NK-92 (cell line): ENCODE measurements around the gene LRG1.
"Not testable (repeated sequence)": the region's sequence is repeated elsewhere in the genome, so short reads cannot be mapped to it uniquely, and the experiment has no call there.

Experiments
- DNase-seq: peaks from one replicate; lab custom pipeline; 2025; ENCODE audit not compliant: unreplicated experiment; lab: John Stamatoyannopoulos, UW

The LRG1 gene

GRCh38 chr19:4553092-4553695 is 13.4 kb upstream of the LRG1 start:
- DNase-seq = no peak

- no peak for DNase-seq
These were observed 12.6 kb upstream of the LRG1 start for GRCh38 chr19:4552525-4552819.

- DNase-seq = no peak
These were observed 10.7 kb upstream of the LRG1 start for GRCh38 chr19:4550479-4551050.

- DNase-seq = no peak
These were observed 10.2 kb upstream of the LRG1 start for GRCh38 chr19:4550018-4550417.

- no peak for DNase-seq
These were observed 8.4 kb upstream of the LRG1 start for GRCh38 chr19:4548238-4548584.

- DNase-seq = no peak
These were observed 7.7 kb upstream of the LRG1 start for GRCh38 chr19:4547303-4548237.

- no peak for DNase-seq
These were observed 4.2 kb upstream of the LRG1 start for GRCh38 chr19:4543842-4544647.

GRCh38 chr19:4542896-4543841 is 3.3 kb upstream of the LRG1 start:
- DNase-seq = no peak

GRCh38 chr19:4541806-4542145 is 1.9 kb upstream of the LRG1 start:
- not testable (repeated sequence) for DNase-seq

GRCh38 chr19:4541114-4541805 is 1.4 kb upstream of the LRG1 start:
- no peak for DNase-seq

GRCh38 chr19:4539169-4539692 is 605 bp downstream of the LRG1 start:
- no peak for DNase-seq

GRCh38 chr19:4538601-4538954 is 1.3 kb downstream of the LRG1 start:
- DNase-seq = no peak

- no peak for DNase-seq
These were observed 1.8 kb downstream of the LRG1 start for GRCh38 chr19:4537953-4538600.

- no peak for DNase-seq
These were observed 3.0 kb downstream of the LRG1 start for GRCh38 chr19:4536798-4537197.

GRCh38 chr19:4534836-4535658 is 4.8 kb downstream of the LRG1 start, which contains the start of gene PLIN5:
Gene PLIN5, minus strand, starts transcription at chr19:4535224. Its CDS starts 1,150 bp downstream, at chr19:4534074.
- DNase-seq = no peak

- no peak for DNase-seq
These were observed 5.9 kb downstream of the LRG1 start for GRCh38 chr19:4533835-4534424.

- DNase-seq = no peak
These were observed 6.5 kb downstream of the LRG1 start for GRCh38 chr19:4533334-4533733.

- DNase-seq = no peak
These were observed 8.2 kb downstream of the LRG1 start for GRCh38 chr19:4531562-4532165.
